T1000 (cell line): ENCODE results near the gene CPA1.
"Not testable (repeated sequence)": the region's sequence is repeated elsewhere in the genome, so short reads cannot be mapped to it uniquely, and the experiment has no call there.

Experiments
- DNase-seq: peaks from one replicate; lab custom pipeline; 2025; ENCODE audit warnings: mixed read lengths; lab: John Stamatoyannopoulos, UW

CPA1 gene

GRCh38 chr7:130372402-130373165 is 7.7 kb upstream of the CPA1 start:
- DNase-seq: no peak

DNA sequence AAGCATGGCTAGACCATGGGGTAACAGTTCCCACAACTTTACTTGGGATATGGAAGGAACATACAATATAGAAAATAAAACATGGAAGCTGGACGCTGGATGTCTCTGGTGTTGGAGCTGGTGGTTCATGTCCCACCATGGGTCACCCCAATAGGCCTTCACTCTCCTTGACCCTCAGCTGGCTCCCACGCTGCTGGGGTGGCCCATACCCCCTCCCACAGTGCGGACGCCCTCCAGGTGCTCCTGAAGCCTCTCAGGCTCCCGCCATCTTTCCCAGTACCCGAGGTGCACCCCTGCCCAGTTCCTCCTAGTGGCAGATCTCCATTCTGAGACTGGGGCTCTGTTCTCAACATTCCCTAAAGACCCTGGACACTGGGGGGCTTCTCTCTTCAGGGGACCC is 5.8 kb upstream of the CPA1 start:
- DNase-seq: no peak

- DNase-seq: not testable (repeated sequence)
Observed at GRCh38 chr7:130376461-130376860, 3.8 kb upstream of the CPA1 start.

- DNase-seq: no peak
Observed at GRCh38 chr7:130377178-130377577, 3.1 kb upstream of the CPA1 start.

DNA sequence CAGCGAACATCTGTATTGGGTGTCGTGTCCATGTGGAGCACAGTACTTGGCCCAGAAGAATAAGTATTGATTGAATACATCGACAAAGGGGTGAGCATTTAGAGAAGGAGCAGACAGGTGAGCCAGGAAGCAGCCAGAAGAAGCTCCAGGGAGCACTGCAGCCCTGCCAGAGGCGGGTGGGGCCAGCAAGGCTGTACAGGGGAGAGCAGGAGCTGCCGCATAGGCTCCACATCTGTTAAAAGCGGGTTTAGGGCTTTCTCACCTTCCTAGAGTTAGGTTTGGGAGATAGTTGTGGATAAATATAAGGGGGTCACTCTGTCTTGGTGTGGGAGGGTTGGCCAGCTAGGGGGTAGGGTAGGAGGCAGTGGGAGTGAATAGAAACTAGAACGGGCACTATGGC is 1.3 kb upstream of the CPA1 start:
- DNase-seq: no peak

DNA sequence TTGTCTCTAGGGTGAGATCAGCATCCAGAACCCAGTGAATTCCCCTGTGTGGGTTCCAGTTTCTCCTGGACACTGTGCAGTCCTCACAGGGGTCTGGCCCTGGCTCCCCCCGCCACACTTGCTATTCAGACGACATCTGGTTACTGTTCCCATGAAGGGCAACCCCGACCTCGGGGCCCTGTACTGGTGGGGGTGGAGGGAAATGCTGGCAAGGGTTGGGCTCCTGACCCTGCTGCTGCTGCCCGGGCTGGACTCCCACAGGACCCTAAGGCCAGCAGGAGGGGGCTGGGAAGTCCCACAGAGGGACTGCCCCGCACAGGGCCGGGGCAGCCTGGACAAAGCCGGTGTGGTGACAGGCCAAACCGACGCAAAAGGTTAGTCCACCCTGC is 768 bp upstream of the CPA1 start:
- no peak for DNase-seq

DNA sequence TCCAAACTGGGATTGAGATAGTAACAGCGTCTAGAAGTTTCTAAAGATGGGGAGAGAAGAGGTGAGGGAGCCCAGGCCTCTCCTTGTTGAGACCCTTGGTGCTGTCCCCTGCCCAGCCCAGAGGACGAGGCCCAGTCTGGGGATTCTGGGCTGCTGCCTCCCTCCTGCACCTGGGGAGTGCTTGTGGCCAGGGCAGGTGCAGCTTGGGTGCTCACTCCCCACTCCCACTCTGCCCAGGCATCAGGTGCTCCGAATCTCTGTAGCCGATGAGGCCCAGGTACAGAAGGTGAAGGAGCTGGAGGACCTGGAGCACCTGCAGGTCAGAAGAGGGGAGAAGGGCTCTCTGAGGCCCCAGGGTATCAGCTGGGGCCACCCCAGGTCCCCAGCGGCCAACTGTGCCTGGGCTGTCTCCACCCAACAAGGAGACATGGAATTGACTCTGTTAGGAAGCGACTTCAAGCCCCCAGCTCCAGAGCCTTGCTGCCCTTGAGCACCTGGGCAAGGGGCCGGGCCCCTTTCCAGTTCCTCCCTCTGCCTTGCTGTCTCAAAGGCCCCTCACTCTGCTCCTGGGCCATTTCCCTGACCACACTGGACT is 664 bp downstream of the CPA1 start:
- no peak for DNase-seq

DNA sequence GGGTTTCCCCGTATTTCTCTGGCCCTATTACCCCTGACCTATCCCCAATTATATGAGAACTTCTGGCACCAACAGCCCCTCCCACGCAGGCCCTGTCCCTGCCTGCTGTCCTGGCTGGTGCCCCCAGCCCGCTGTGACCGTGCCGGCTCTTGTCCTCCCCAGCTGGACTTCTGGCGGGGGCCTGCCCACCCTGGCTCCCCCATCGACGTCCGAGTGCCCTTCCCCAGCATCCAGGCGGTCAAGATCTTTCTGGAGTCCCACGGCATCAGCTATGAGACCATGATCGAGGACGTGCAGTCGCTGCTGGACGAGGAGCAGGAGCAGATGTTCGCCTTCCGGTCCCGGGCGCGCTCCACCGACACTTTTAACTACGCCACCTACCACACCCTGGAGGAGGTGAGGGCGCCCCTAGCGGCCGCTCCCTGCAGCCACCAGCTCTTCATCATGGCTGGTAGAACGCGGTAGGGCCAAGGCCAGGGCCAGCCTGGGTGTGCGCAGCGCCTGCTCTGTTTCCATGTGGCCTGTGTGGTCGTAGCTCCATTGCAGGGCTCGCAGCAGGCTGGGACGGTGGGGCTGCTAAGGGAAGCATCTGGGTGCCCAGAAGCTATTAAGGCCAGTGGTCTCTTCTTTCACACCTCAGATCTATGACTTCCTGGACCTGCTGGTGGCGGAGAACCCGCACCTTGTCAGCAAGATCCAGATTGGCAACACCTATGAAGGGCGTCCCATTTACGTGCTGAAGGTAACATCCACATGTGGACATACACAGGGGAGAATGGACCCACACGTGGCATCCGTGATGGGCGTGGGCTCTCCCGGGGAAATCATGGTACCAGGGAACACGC is 1.4 kb downstream of the CPA1 start:
- DNase-seq: no peak

DNA sequence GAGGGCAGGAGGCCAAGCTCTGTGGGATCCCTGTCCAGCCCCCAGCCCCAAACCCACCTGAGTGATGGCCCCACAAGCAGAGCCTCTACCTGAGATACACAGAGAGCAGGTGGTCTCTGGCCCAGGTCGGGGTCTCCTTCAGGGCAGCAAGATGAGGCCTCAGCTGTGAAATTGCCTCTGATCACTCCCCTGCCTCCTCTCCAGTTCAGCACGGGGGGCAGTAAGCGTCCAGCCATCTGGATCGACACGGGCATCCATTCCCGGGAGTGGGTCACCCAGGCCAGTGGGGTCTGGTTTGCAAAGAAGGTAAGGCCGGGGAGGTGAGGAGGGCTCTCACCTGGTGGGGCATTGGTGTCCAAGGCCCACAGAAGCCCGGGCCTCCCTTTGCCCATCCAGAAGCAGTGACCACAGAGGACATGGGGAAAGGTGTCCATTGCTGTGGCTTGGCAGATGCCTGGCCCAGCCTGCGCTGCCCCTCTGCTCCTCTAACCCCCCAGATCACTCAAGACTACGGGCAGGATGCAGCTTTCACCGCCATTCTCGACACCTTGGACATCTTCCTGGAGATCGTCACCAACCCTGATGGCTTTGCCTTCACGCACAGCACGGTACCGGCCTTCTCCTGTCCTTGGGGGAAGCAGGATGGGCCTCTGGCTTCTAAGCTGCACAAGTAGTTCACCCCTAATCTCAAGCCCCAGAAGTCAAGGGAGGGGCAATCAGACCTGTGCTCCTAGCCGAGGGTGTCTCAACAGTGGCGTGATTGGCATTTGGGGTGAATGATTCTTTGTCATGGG is 3.1 kb downstream of the CPA1 start:
- DNase-seq: no peak

DNA sequence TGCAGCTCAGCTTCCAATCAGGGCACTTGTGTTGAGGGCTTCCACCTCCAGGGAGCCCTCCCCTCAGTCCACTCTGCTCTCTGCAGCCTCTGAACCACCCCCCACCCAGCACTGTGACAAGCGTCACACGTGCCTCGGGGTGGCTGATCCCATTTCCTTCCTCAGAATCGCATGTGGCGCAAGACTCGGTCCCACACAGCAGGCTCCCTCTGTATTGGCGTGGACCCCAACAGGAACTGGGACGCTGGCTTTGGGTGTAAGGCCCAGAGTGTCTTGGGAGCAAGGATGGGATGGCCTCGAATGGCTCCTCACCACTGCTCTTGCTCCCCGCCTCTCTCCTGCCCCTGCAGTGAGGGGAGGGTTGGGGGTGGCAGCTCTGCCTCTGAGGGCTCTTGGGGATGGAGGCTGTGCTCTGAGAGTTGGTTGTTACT is 4.1 kb downstream of the CPA1 start:
- DNase-seq: no peak

DNA sequence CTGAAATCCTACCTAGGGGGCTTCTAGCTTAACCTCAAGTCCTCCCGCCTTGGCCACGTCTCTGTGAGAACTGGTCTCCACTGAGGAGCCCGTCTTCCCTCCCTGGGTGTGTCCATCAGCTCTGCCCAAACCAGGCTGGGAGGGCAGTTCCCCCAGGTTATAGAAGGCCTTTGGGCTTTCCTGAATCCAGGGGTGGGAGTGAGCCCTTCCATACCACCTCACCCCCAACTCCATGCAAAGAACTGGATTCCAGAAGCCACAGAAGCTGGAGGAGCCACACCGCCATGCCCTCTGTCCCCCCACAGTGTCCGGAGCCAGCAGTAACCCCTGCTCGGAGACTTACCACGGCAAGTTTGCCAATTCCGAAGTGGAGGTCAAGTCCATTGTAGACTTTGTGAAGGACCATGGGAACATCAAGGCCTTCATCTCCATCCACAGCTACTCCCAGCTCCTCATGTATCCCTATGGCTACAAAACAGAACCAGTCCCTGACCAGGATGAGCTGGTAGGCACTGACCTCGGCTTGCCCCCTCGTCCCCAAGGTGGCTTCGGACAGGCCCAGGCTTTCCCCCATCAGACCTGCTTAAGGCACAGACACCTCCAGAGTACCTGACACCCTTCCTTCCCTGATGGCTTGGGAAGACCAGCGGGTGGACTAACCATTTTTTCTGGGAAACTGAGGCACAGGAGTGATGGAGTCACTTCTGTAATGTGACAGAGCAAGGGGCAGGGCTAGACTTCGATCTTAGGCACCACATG is 4.7 kb downstream of the CPA1 start:
- no peak for DNase-seq

DNA sequence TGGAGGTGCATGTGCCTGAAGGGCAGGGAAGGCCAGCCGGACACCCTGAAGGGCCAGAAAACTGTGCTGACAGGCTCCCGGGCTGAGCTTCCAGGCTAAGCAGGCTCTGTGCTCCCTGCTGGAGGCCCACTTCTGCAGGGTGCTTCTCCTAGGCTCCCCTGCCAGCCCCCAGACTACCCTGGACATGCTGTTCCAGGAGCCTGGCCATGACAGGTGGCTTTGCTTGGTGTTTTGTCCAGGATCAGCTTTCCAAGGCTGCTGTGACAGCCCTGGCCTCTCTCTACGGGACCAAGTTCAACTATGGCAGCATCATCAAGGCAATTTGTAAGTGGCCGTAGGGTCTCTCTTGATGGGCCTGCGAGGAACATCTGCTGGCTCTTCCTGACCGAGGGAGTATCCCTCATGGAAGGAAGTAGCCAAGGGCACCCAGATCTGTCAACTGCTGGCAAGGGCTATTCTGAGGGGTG is 5.3 kb downstream of the CPA1 start:
- no peak for DNase-seq

- no peak for DNase-seq
Observed at GRCh38 chr7:130386876-130387275, 6.6 kb downstream of the CPA1 start.

DNA sequence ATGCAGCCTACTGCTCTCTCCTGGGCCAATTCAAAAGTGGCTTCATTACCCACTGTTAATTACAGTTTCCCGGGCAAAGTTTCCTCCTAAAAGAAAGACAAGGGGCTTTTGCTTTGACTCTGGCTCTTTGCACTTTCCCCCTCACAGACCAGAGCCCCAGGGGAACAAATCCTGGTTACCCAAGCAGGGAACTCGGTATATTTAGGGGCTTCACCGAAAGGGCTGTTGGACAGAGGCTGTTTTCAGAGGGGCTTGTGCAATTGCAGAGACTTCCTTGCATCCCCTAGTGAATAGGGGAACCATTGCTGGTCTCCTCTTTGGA is 7.0 kb downstream of the CPA1 start:
- no peak for DNase-seq

- DNase-seq: no peak
Observed at GRCh38 chr7:130387628-130388403, 7.5 kb downstream of the CPA1 start.

DNA sequence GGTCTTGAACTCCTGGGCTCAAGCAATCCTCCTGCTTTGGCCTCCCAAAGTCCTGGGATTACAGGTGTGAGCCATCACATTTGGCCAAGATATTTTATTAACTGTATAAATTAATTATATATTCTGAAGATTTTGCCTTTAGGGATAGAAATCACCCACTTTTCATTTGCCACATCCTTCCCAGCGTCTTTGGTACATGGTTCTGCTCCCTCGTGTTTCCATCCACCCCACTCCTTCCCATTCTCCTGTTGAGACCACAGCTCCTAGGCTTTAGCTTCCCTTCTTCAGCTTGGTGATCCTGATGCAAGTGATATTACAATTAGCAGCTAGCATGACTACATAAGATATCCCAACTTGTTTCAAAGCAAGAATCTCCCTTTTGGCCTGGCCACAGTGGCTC is 8.4 kb downstream of the CPA1 start:
- no peak for DNase-seq

DNA sequence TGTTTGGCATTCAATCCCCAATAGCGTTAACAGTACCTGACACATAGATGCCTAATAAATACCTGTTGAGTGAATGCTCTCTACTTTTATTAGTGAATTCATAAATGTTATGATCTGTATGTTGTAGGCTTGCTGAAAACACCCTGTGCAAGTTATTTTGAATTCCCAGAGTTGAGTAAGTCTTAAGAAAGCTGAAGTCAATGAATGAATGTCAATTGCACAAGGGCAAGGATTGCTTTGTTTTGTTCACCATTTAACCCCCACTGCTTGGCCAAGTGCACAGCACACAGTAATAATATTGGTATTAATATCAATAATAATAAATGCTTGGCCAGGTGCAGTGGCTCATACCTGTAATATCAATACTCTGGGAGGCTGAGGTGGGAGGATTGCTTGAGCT is 10.2 kb downstream of the CPA1 start:
- DNase-seq: no peak

GRCh38 chr7:130393101-130393561 is 12.8 kb downstream of the CPA1 start:
- no peak for DNase-seq

DNA sequence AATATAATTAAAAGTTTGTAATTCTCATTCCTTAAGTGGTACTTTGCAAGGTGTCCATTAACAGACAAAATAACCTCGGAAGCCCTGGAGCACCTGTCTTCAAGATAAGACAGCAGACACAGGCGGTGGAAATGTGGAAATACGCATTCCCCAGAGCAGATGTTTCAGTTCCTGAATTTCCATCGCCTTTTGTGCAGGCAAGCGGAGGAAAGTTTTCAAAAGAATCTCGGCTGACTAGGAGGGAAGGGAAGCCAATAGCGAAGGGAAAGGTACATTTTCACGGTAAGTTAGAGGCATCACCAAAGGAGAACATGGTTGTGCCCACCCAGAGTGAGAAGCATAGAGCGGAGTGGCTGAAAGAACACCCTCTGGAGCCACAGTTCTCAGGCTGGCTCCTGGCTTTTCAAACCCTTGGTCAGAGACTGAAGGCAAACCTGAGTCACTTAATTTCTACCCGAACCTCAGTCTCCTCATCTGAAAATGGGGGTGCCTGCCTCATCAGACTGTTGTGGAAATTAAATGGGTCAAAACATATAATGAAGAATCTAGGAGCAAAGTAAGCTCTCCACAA is 13.6 kb downstream of the CPA1 start:
- DNase-seq: no peak
